HG03439 (cell line): ENCODE data around the gene KRT84.
"Not testable (repeated sequence)": the region's sequence is repeated elsewhere in the genome, so short reads cannot be mapped to it uniquely, and the experiment has no call there.

Experiments used
- ATAC-seq: cut with Tn5 transposase; IDR thresholded peaks from one replicate; pipeline ENCODE4 v1.9.1; 2021; ENCODE audit warnings: mild to moderate bottlenecking, moderate library complexity; ENCODE audit not compliant: unreplicated experiment

Gene KRT84

GRCh38 chr12:52346593-52346992, 38.9 kb downstream of the KRT84 start:
- ATAC-seq: no peak

- not testable (repeated sequence) for ATAC-seq
These were observed 40.4 kb downstream of the KRT84 start for GRCh38 chr12:52345041-52345440.

- ATAC-seq: no peak
These were observed 41.3 kb downstream of the KRT84 start for GRCh38 chr12:52344111-52344510.

GRCh38 chr12:52343550-52343949, 41.9 kb downstream of the KRT84 start:
- ATAC-seq: no peak

GRCh38 chr12:52342781-52343490, 42.5 kb downstream of the KRT84 start:
- ATAC-seq: no peak

- no peak for ATAC-seq
These were observed 44.3 kb downstream of the KRT84 start for GRCh38 chr12:52341066-52341580.

- ATAC-seq: no peak
These were observed 47.1 kb downstream of the KRT84 start for GRCh38 chr12:52338241-52338960.

- no peak for ATAC-seq
These were observed 48.4 kb downstream of the KRT84 start for GRCh38 chr12:52337054-52337453.

- ATAC-seq: no peak
These were observed 48.8 kb downstream of the KRT84 start for GRCh38 chr12:52336641-52337040.

GRCh38 chr12:52335598-52336262, 49.7 kb downstream of the KRT84 start:
- no peak for ATAC-seq

- no peak for ATAC-seq
These were observed 51.3 kb downstream of the KRT84 start for GRCh38 chr12:52334185-52334584.

- ATAC-seq: no peak
These were observed 52.1 kb downstream of the KRT84 start for GRCh38 chr12:52333321-52333720.

GRCh38 chr12:52332381-52332780, 53.1 kb downstream of the KRT84 start:
- ATAC-seq: no peak

- no peak for ATAC-seq
These were observed 53.6 kb downstream of the KRT84 start for GRCh38 chr12:52331833-52332232.

GRCh38 chr12:52331039-52331438, 54.4 kb downstream of the KRT84 start:
- no peak for ATAC-seq

GRCh38 chr12:52327830-52328500, 57.5 kb downstream of the KRT84 start:
- ATAC-seq: no peak
